GM18508 (cell line): Measurements from ENCODE around the gene LHFPL6.

Experiments used
- ATAC-seq: cut with Tn5 transposase; IDR thresholded peaks from one replicate; pipeline ENCODE4 v1.9.1; 2021; ENCODE audit warnings: moderate number of reproducible peaks; ENCODE audit not compliant: insufficient read depth, unreplicated experiment

The LHFPL6 gene

DNA sequence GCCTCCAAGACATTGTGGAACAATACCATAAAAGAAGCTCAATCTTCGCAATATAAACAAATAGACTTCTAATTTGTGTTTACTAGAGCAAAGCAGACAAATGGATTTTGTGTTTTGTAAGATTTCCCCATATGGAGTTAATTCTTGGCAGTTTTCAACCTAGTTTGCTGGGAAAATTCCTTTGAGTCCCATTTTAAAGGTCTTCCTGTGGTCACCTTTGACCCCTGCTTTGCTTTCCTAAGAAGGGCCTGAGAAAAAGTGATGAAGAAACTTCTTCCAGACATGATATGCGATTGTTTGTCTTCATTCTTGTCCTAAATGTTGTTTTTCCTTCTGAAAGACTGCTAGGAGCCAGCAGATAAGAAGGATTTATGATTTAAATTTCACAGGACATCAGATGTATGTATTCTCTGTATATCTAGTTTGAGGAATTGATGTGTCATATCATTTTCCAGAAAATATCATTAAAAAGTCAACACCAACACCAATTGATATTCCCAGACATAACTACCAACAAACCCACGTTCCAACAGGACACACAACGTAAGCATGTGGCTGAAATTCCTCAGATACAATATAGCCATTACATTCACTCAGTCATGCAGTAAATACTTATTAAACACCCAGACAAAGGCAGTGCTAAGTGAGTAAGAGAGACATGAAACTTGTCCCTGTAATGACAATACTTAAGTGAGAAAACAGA is 276.4 kb downstream of the LHFPL6 start:
- ATAC-seq = no peak

DNA sequence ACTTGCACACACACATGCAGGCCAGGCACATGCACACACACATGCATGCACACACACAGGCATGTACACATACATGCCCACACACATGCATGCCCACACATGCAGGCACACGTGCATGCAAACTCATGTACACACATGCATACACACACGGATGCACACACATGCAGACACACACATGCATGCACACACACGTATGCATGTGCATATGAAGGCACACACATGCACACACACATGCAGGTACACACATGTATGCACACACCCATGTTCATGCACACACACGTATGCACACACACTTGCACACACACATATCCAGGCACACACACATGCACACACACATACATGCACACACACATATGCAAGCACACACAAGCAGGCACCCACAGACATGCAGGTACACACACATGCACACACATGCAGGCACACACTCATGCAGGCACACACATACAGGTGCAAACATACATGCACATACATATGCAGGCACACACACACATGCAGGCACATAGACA is 278.1 kb downstream of the LHFPL6 start:
- no peak for ATAC-seq

DNA sequence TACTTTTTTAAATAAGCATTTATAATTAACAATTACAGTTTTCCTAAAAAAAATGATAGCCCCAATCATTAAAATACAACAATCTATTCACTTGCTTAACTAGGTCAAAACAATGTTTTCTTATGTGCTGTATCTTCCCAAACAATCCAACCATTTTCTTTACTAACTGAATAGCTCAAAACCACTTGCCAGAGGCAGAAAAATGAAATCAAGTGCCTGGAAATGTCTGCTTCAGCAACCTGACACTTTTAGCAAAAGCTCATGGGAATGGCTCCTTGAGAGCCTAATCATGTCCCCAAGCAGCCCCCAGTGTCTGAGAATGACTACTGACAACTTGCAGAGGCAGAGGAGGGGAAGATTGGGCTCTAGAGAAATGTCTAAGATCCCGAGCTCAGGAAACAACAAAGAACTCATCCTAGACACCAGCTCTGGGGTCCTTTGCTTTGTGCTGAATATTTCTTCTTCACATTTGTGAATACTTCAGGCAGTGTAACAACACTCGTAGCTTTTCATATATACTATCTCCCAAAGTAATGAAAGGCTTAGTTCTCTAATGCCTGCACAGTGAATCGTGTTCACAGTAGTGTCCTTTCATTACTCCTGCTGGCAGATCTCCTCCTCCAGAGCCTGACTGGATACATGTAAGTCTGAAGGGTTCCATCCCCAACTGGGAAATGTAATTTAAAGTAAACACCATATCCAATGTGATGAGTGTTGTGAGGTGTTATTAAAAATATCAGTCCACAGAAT is 280.0 kb downstream of the LHFPL6 start:
- ATAC-seq = no peak

DNA sequence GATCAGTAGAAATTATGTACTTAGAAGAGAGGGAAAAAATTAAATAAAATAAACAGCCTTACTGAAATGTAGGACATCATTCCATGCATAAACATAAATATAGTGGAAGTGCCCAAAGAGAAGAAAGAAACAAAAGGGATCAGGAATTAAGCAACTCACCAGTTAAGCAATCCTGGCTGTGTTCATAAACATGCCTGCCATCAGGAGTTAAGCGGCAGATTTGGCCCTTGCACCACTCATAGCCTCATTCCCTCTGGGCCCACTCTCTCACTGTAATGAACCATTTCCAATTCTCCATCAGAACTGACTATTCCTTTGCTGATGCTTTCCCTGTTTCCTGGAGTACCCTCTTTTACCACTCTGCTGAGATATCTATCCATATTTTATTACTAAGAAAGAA is 281.4 kb downstream of the LHFPL6 start:
- no peak for ATAC-seq

DNA sequence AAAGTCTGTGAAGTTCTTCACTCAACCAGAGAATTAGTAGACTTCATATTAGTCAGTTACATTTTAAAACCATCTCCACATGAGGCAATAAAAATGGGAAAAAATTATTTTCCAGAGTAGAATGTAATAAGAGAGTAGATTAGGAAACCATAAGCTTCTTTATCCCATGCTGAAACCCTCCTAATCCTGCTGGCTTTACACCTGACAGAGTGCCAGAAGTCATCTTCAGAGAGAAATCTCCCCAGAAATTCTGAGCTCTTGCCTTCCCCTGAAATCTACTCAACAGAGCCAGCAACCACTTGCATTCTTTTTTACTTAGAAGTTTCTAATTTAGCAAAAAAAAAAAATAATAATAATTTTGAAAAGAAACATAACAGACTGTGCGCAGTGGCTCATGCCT is 284.8 kb downstream of the LHFPL6 start:
- no peak for ATAC-seq

DNA sequence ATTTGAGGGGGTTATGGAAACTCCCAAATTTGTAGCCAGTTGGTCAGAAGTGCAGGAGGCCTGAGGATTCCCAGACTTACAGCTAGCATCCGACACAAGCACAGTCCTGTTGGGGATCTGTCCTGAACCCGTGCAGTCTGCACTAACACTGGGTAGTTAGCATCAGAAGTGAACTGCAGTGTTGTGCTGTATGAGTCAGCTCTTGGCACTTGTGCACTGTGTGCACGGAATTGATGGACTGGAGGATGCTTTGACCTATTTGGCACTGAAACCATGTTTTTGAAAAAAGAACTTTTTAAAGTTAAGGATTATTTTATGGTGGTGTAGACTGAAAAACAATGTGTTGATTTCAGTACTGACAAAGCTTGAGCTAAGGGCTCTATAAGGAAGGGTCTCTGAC is 285.7 kb downstream of the LHFPL6 start:
- no peak for ATAC-seq

DNA sequence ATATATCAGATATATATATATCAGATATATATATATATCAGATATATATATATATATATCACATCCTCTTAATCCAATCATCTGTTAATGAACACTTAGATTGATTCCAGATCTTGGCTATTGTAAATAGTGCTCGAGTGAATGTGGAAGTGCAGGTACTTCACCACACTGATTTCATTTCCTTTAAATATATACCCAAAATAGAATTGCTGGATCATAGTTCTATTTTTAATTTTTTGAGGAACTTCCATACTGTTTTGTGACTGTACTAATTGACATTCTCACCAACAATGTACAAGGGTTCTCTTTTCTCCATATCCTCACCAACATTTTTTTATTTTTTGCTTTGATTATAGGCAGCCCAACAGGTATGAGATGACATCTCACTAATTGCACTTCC is 287.2 kb downstream of the LHFPL6 start:
- ATAC-seq = no peak

DNA sequence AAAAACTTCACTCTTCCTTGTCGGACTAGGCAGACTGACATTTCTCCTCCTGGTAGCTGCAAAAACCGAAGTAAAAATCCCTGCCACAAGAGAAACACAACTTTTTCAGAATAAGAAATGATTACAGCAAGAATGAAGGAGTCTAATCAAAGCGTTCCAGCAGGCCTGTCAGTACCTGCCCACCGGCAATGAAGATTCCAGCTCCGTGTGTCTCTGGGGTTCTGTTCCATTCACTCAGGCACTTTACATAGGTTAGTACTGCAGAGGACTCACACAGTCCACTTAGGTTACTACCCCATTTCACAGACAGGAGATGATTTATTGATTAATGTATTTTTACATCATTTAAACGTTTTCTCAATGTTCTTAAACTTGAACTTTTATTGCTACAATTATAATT is 289.3 kb downstream of the LHFPL6 start:
- no peak for ATAC-seq

DNA sequence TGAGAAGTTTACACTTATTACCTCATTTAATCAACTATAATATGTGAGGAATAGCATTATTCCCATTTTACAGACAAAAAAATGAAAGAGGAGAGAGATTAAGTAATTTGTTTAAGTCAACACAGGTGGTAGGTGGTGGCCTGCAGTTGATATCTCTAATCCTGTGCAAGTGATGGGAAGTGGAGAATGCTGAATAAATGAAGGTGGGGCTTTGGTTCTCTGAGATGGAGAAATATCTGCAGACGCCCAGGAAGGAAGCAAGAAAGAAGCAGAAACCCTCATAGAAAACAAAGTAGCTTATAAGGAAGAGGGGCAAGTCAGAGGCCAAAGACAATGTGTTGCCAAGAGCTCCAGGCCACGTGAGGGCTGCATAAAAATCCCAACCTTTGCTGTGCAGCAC is 290.4 kb downstream of the LHFPL6 start:
- ATAC-seq = no peak

DNA sequence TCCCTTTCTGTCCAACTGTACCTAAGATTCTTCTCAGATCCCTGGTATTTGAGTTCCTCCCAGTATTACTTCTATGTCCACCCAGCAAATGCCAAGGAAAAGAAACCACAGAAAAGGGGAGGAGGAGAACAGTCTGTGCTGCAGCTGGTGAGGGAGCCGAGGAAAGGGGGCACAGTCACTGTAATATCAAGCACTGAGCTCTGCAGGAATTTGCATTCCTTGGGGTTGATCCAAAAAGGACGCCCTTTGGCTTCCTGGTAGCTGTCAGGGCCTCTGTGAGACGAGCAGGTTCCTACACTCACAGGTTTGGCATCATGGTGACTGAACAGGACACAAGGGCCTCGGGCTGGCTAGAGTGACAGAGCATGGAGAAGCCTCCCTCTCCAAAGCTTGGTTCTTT is 291.4 kb downstream of the LHFPL6 start:
- no peak for ATAC-seq

DNA sequence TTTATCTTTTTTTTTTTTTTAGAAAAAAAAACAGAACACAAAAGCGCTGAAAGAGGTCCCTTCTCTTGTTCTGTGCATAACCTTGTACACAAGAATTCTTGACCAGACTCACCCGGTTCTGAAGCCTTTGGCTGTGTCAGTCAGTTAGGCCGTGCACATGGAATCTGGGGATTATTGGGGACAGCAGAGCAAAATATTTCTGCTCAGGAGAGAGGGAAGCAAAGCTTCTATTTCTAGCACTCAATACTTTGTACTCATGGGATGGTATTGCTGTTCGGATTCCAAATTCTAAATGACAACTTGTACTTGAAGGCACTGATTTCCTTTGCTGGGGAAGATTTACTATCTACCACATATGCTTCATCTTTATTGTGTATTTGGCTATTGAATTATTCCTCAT is 292.0 kb downstream of the LHFPL6 start:
- no peak for ATAC-seq

DNA sequence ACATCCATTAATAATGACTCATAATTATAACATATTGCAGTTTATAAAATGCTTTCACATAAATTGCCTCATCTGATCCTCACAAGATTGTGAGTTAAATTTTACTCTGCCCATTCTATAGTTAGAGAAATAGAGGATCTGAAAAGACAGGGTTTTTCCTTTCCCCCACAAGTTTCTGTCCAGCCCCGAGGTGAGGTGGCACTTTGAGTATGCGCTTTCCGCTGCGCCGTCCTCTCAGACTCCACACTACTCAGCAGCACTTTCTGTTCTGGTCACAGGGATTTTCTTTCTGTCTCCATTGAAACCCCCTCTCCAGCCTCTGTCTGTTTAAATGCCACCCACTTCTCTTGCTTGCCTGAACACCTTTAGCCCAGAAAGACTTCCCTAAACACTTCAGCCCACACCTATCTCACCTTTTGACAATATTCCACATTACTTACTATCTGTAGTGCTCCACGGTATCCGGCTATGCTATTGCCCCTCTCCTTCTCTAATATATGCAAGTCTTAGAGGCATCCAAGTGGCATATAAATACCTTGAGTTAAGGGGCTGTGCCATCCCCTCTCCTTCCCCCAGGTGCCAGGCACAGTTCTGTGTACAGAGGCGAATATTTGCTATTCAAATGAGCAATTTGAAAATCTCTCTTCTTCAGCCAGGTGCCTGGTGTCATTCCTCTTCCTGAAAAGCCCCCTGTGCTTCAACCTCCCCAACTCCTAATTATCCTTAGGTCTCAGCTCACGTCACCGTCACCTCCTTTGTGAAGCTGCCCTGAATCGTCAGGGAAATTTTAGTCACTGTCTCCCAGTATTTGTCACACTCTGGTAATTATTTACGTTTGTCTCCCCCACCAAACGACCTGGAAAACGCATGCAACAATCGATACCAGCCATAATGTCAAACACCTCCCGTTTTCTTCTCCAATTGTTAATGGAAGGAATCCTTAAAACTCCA is 296.1 kb downstream of the LHFPL6 start:
- ATAC-seq = peak; percentile 93

DNA sequence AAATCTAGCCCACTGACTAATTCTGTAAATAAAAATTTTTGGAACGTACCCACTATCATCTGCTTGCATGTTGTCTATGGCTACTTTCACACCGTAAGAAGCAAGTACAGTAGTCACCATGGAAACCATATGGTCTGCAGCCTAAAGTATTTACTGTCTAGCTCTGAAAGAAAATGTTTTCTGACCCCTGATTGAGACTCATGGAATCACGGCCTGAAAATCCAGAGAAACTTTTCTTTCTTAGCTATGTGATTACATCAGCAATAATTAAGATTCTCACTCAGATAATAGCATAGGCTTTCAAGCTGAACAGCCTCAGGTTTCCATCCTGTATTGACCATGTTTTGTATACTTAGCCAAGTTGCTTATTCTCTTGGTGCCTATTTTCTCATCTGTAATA is 300.2 kb downstream of the LHFPL6 start:
- no peak for ATAC-seq

DNA sequence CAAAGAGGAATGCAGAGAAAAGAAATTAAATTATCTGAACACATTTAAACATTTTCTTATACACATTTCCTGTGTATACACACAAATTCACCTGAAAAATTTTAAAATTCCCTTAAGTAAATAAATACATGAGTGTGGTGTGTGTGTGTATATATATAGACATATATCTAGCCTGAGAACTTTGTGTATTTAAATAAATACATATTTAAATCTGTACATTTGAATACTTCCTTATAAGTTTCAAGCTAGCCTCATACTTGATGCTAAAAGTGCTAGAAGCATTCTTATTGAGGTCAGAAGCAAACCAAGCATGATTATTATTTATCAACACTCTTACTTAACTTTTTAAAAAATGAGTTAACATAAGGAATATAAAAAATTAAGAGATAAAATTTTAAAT is 304.0 kb downstream of the LHFPL6 start:
- ATAC-seq = no peak

DNA sequence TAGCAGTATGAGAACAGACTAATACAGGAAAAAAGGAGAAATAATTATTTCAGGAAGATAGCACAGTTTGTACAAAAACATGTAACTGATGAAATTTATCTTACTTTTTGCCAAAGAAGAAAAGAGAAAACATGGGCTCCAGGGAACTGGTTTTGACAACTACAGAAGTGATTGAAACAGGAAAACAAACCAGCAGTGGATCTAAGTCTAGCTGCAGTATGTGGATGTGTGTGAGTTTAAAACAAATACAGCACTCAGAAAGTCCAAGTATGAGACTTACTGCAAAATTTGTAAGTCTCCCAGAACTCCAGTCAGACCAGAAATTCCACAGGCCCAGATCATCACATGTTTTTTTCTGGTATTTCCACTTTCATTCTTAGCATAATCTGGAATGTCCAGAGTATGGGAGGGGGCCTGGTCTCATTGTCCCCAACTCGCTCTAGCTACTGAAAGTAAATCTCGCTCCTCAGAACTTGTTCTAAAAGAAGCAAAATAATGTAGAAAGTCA is 305.3 kb downstream of the LHFPL6 start:
- no peak for ATAC-seq

DNA sequence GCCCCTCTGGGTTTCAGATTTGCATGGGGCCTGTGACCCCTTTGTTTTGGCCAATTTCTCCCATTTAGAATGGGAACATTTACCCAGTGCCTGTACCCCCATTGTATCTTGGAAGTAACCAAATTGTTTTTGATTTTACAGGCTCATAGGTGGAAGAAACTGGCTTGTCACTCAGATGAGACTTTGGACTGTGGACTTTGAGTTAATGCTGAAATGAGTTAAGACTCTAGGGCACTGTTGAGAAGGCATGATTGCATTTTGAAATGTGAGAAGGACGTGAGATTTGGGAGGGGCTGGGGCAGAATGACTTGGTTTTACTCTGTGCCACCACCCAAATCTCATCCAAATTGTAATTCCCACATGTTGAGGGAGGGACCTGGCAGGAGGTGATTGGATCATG is 306.0 kb downstream of the LHFPL6 start:
- ATAC-seq = no peak

DNA sequence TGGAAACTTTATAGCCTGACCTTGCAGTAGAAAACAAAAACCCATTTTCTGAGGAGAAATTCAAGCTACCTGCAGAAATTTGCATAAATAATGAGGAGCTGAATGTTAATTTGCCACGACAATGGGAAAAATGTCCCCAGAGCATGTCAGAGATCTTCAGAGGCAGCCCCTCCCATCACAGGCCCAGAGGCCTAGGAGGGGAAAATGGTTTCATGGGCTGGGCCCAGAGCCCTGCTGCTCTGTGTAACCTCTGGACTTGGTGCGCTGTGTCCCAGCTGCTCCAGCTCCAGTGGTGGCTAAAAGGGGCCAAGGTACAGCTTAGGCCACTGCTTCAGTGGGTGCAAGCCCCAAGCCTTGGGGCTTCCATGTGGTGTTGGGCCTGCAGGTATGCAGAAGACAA is 306.8 kb downstream of the LHFPL6 start:
- no peak for ATAC-seq
